HEK293 (cell line): ENCODE data around the gene CNGB1.
"Not testable (repeated sequence)": the region's sequence is repeated elsewhere in the genome, so short reads cannot be mapped to it uniquely, and the experiment has no call there.

Experiments used
- CTCF ChIA-PET: fragments of 350-600 bp; formaldehyde crosslinking; extraction: SDS; loops from one replicate; lab custom pipeline; 2021; ENCODE audit warnings: antibody characterized with exemption; lab: Yijun Ruan, JAX
- POLR2A ChIA-PET: fragments of 300-600 bp; formaldehyde crosslinking; extraction: SDS; loops from one replicate; lab custom pipeline; 2020; ENCODE audit warnings: antibody characterized with exemption, inconsistent platforms; lab: Yijun Ruan, JAX
- H3K27ac ChIP-seq: fragments of 200-500 bp; sonication (Bioruptor generic); 2 replicates; pipeline ENCODE4 v1.5.1; 2014; ENCODE audit warnings: low read depth, low read length, control low read depth, inconsistent platforms; ENCODE audit errors: extremely low read depth
- H3K36me3 ChIP-seq, 2 experiments: fragments of 200-500 bp in 1 of 2; sonication (Bioruptor generic) in 1 of 2; 1 replicate in 1 of 2; 2 replicates in 1 of 2; pipeline ENCODE4 v1.5.1; 2014 to 2017; ENCODE audit warnings: inconsistent platforms in 2 of 2, low read length in 2 of 2; ENCODE audit not compliant: control insufficient read depth in 2 of 2, insufficient read depth in 1 of 2
- H3K4me1 ChIP-seq: fragments of 200-500 bp; sonication (Bioruptor generic); 2 replicates; pipeline ENCODE4 v1.5.1; 2014; ENCODE audit warnings: mild to moderate bottlenecking, low read length, inconsistent platforms; ENCODE audit not compliant: control insufficient read depth, insufficient read depth
- H3K4me3 ChIP-seq: 2 replicates; pipeline ENCODE4 v1.5.1; 2011; ENCODE audit warnings: low read depth, mild to moderate bottlenecking, control low read depth, low read length, moderate library complexity
- H3K9me3 ChIP-seq: fragments of 200-500 bp; sonication (Bioruptor generic); 2 replicates; pipeline ENCODE4 v1.5.1; 2014; ENCODE audit warnings: low read depth, low read length, inconsistent platforms; ENCODE audit not compliant: control insufficient read depth, insufficient read depth
- MEIS1 ChIP-seq: sonication (generic); formaldehyde crosslinking; IDR thresholded peaks from 2 replicates; pipeline ENCODE4 v1.8.1; 2022; ENCODE audit warnings: missing genetic modification reagents, mild to moderate bottlenecking, borderline replicate concordance
- YY1 ChIP-seq: fragments of 450-650 bp; formaldehyde crosslinking; IDR thresholded peaks from 2 replicates; pipeline ENCODE4 v1.5.1; 2018; ENCODE audit warnings: missing biosample characterization, missing genetic modification characterization
- ZBTB8A ChIP-seq: fragments of 450-650 bp; formaldehyde crosslinking; IDR thresholded peaks from 2 replicates; pipeline ENCODE4 v1.5.1; 2016; ENCODE audit warnings: missing biosample characterization, missing genetic modification characterization
- ZNF366 ChIP-seq: fragments of 450-650 bp; formaldehyde crosslinking; conservative IDR thresholded peaks from 2 replicates; pipeline ENCODE4 v1.5.1; 2016; ENCODE audit warnings: missing biosample characterization, missing genetic modification characterization
- ZNF530 ChIP-seq: fragments of 450-650 bp; formaldehyde crosslinking; IDR thresholded peaks from 2 replicates; pipeline ENCODE4 v1.5.1; 2016; ENCODE audit warnings: low read depth, missing biosample characterization, missing genetic modification characterization
- ZNF560 ChIP-seq: fragments of 450-650 bp; formaldehyde crosslinking; IDR thresholded peaks from 2 replicates; pipeline ENCODE4 v1.5.1; 2017; ENCODE audit warnings: missing biosample characterization, missing genetic modification characterization, borderline replicate concordance
- ZNF629 ChIP-seq: fragments of 450-650 bp; formaldehyde crosslinking; IDR thresholded peaks from 2 replicates; pipeline ENCODE4 v1.5.1; 2017; ENCODE audit warnings: missing biosample characterization, missing genetic modification characterization
- ZNF654 ChIP-seq: fragments of 450-650 bp; formaldehyde crosslinking; IDR thresholded peaks from 2 replicates; pipeline ENCODE4 v1.5.1; 2016; ENCODE audit warnings: low read depth, missing biosample characterization, missing genetic modification characterization
- ZSCAN16 ChIP-seq: fragments of 450-650 bp; formaldehyde crosslinking; IDR thresholded peaks from 2 replicates; pipeline ENCODE4 v1.5.1; 2016; ENCODE audit warnings: missing biosample characterization, missing genetic modification characterization
- ZXDB ChIP-seq: fragments of 450-650 bp; formaldehyde crosslinking; IDR thresholded peaks from 2 replicates; pipeline ENCODE4 v1.5.1; 2016; ENCODE audit warnings: missing biosample characterization, missing genetic modification characterization
- TF ChIP-seq, protein P1 (sequence below): fragments of 450-650 bp; formaldehyde crosslinking; IDR thresholded peaks from 2 replicates; pipeline ENCODE4 v1.5.1; 2016; ENCODE audit warnings: missing biosample characterization, missing genetic modification characterization, borderline replicate concordance
- TF ChIP-seq, protein P2 (sequence below): fragments of 450-650 bp; formaldehyde crosslinking; IDR thresholded peaks from 2 replicates; pipeline ENCODE4 v1.5.1; 2017; ENCODE audit warnings: missing biosample characterization, missing genetic modification characterization
- TF ChIP-seq, protein P3 (sequence below): fragments of 450-650 bp; formaldehyde crosslinking; IDR thresholded peaks from 2 replicates; pipeline ENCODE4 v1.5.1; 2016; ENCODE audit warnings: missing biosample characterization, missing genetic modification characterization
- TF ChIP-seq, protein P4 (sequence below): fragments of 450-650 bp; formaldehyde crosslinking; IDR thresholded peaks from 2 replicates; pipeline ENCODE4 v1.5.1; 2016; ENCODE audit warnings: missing biosample characterization, missing genetic modification characterization
- TF ChIP-seq, protein P5 (sequence below): fragments of 450-650 bp; formaldehyde crosslinking; conservative IDR thresholded peaks from 2 replicates; pipeline ENCODE4 v1.5.1; 2016; ENCODE audit warnings: low read depth, missing biosample characterization, missing genetic modification characterization
- TF ChIP-seq, protein P6 (sequence below): fragments of 450-650 bp; formaldehyde crosslinking; conservative IDR thresholded peaks from 2 replicates; pipeline ENCODE4 v1.5.1; 2016; ENCODE audit warnings: low read depth, missing biosample characterization, missing genetic modification characterization

CNGB1 gene

DNA sequence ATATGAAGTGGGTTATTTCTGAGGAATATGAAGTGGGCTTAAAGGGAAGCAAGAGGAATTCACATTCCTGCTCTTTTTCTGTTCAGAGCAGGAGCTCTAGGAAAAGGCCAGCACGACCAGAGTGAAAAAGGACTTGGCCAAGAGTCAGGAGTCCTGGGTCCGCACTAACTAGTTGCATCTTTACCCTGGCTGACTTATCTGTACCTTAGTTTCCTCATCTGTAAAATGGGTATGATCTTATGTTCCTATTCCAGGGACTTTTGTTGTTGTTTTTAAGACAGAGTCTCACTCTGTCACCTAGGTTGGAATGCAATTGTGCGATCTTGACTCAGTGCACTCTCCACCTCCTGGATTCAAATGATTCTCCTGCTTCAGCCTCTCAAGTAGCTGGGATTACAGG is 52.5 kb downstream of the CNGB1 start (continued):
- TF ChIP-seq, protein P1, sequence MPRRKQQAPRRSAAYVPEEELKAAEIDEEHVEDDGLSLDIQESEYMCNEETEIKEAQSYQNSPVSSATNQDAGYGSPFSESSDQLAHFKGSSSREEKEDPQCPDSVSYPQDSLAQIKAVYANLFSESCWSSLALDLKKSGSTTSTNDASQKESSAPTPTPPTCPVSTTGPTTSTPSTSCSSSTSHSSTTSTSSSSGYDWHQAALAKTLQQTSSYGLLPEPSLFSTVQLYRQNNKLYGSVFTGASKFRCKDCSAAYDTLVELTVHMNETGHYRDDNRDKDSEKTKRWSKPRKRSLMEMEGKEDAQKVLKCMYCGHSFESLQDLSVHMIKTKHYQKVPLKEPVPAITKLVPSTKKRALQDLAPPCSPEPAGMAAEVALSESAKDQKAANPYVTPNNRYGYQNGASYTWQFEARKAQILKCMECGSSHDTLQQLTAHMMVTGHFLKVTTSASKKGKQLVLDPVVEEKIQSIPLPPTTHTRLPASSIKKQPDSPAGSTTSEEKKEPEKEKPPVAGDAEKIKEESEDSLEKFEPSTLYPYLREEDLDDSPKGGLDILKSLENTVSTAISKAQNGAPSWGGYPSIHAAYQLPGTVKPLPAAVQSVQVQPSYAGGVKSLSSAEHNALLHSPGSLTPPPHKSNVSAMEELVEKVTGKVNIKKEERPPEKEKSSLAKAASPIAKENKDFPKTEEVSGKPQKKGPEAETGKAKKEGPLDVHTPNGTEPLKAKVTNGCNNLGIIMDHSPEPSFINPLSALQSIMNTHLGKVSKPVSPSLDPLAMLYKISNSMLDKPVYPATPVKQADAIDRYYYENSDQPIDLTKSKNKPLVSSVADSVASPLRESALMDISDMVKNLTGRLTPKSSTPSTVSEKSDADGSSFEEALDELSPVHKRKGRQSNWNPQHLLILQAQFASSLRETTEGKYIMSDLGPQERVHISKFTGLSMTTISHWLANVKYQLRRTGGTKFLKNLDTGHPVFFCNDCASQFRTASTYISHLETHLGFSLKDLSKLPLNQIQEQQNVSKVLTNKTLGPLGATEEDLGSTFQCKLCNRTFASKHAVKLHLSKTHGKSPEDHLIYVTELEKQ (tag by site-specific recombination) = no peak
- TF ChIP-seq ZXDB (tag by site-specific recombination) = no peak
- no peak for TF ChIP-seq MEIS1 (CRISPR knock-in tag)
- TF ChIP-seq, protein P2, sequence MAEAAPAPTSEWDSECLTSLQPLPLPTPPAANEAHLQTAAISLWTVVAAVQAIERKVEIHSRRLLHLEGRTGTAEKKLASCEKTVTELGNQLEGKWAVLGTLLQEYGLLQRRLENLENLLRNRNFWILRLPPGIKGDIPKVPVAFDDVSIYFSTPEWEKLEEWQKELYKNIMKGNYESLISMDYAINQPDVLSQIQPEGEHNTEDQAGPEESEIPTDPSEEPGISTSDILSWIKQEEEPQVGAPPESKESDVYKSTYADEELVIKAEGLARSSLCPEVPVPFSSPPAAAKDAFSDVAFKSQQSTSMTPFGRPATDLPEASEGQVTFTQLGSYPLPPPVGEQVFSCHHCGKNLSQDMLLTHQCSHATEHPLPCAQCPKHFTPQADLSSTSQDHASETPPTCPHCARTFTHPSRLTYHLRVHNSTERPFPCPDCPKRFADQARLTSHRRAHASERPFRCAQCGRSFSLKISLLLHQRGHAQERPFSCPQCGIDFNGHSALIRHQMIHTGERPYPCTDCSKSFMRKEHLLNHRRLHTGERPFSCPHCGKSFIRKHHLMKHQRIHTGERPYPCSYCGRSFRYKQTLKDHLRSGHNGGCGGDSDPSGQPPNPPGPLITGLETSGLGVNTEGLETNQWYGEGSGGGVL (tag by site-specific recombination) = no peak
- no peak for TF ChIP-seq YY1 (tag by site-specific recombination)
- TF ChIP-seq, protein P3, sequence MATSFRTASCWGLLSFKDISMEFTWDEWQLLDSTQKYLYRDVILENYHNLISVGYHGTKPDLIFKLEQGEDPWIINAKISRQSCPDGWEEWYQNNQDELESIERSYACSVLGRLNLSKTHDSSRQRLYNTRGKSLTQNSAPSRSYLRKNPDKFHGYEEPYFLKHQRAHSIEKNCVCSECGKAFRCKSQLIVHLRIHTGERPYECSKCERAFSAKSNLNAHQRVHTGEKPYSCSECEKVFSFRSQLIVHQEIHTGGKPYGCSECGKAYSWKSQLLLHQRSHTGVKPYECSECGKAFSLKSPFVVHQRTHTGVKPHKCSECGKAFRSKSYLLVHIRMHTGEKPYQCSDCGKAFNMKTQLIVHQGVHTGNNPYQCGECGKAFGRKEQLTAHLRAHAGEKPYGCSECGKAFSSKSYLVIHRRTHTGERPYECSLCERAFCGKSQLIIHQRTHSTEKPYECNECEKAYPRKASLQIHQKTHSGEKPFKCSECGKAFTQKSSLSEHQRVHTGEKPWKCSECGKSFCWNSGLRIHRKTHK = no peak
- TF ChIP-seq ZSCAN16 (tag by site-specific recombination) = no peak

DNA sequence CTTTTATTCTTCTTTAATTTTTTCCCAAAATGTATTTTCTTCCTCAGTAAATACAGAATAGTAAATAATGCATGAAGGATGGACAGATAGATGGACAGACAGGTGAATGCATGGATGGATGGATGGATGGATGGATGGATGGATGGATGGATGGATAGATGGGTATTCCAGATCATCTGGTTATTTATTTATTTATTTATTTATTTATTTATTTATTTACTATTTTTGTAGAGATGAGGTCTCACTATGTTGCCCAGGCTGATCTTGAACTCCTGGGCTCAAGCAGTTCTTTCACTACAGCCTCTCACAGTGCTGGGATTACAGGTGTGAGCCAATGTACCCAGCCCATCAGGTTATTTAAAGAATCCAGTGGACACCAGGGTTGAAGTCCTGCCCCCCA is 53.0 kb downstream of the CNGB1 start:
- POLR2A ChIA-PET, H3K4me3 ChIP-seq, CTCF ChIA-PET, H3K27ac ChIP-seq, H3K36me3 ChIP-seq, H3K9me3 ChIP-seq, H3K4me1 ChIP-seq: not testable (repeated sequence)
- TF ChIP-seq ZNF530 (tag by site-specific recombination) (0 out of 2 replicates have a peak, but pooled peaks have one; percentile 34), ZNF560 (tag by site-specific recombination) (peak; percentile 74; the same call in 1 of the 2 replicates), ZBTB8A (tag by site-specific recombination) (peak; percentile 65; the same call in 1 of the 2 replicates), ZNF654 (tag by site-specific recombination) (peak; percentile 23; the same call in 1 of the 2 replicates), ZNF629 (tag by site-specific recombination) (0 out of 2 replicates have a peak, but pooled peaks have one; percentile 25), ZNF366 (tag by site-specific recombination) (peak; percentile 49)
- TF ChIP-seq, protein P4, sequence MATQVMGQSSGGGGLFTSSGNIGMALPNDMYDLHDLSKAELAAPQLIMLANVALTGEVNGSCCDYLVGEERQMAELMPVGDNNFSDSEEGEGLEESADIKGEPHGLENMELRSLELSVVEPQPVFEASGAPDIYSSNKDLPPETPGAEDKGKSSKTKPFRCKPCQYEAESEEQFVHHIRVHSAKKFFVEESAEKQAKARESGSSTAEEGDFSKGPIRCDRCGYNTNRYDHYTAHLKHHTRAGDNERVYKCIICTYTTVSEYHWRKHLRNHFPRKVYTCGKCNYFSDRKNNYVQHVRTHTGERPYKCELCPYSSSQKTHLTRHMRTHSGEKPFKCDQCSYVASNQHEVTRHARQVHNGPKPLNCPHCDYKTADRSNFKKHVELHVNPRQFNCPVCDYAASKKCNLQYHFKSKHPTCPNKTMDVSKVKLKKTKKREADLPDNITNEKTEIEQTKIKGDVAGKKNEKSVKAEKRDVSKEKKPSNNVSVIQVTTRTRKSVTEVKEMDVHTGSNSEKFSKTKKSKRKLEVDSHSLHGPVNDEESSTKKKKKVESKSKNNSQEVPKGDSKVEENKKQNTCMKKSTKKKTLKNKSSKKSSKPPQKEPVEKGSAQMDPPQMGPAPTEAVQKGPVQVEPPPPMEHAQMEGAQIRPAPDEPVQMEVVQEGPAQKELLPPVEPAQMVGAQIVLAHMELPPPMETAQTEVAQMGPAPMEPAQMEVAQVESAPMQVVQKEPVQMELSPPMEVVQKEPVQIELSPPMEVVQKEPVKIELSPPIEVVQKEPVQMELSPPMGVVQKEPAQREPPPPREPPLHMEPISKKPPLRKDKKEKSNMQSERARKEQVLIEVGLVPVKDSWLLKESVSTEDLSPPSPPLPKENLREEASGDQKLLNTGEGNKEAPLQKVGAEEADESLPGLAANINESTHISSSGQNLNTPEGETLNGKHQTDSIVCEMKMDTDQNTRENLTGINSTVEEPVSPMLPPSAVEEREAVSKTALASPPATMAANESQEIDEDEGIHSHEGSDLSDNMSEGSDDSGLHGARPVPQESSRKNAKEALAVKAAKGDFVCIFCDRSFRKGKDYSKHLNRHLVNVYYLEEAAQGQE (tag by site-specific recombination) = peak; percentile 60; the same call in 1 of the 2 replicates
- TF ChIP-seq, protein P5, sequence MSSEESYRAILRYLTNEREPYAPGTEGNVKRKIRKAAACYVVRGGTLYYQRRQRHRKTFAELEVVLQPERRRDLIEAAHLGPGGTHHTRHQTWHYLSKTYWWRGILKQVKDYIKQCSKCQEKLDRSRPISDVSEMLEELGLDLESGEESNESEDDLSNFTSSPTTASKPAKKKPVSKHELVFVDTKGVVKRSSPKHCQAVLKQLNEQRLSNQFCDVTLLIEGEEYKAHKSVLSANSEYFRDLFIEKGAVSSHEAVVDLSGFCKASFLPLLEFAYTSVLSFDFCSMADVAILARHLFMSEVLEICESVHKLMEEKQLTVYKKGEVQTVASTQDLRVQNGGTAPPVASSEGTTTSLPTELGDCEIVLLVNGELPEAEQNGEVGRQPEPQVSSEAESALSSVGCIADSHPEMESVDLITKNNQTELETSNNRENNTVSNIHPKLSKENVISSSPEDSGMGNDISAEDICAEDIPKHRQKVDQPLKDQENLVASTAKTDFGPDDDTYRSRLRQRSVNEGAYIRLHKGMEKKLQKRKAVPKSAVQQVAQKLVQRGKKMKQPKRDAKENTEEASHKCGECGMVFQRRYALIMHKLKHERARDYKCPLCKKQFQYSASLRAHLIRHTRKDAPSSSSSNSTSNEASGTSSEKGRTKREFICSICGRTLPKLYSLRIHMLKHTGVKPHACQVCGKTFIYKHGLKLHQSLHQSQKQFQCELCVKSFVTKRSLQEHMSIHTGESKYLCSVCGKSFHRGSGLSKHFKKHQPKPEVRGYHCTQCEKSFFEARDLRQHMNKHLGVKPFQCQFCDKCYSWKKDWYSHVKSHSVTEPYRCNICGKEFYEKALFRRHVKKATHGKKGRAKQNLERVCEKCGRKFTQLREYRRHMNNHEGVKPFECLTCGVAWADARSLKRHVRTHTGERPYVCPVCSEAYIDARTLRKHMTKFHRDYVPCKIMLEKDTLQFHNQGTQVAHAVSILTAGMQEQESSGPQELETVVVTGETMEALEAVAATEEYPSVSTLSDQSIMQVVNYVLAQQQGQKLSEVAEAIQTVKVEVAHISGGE = peak; percentile 71
- TF ChIP-seq, protein P6, sequence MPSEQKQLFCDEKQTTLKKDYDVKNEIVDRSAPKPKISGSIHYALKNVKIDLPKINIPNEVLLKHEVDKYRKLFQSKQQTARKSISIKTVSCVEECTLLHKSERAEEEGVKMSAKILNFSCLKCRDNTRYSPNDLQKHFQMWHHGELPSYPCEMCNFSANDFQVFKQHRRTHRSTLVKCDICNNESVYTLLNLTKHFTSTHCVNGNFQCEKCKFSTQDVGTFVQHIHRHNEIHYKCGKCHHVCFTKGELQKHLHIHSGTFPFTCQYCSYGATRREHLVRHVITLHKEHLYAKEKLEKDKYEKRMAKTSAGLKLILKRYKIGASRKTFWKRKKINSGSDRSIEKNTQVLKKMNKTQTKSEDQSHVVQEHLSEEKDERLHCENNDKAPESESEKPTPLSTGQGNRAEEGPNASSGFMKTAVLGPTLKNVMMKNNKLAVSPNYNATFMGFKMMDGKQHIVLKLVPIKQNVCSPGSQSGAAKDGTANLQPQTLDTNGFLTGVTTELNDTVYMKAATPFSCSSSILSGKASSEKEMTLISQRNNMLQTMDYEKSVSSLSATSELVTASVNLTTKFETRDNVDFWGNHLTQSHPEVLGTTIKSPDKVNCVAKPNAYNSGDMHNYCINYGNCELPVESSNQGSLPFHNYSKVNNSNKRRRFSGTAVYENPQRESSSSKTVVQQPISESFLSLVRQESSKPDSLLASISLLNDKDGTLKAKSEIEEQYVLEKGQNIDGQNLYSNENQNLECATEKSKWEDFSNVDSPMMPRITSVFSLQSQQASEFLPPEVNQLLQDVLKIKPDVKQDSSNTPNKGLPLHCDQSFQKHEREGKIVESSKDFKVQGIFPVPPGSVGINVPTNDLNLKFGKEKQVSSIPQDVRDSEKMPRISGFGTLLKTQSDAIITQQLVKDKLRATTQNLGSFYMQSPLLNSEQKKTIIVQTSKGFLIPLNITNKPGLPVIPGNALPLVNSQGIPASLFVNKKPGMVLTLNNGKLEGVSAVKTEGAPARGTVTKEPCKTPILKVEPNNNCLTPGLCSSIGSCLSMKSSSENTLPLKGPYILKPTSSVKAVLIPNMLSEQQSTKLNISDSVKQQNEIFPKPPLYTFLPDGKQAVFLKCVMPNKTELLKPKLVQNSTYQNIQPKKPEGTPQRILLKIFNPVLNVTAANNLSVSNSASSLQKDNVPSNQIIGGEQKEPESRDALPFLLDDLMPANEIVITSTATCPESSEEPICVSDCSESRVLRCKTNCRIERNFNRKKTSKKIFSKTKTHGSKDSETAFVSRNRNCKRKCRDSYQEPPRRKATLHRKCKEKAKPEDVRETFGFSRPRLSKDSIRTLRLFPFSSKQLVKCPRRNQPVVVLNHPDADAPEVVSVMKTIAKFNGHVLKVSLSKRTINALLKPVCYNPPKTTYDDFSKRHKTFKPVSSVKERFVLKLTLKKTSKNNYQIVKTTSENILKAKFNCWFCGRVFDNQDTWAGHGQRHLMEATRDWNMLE (tag by site-specific recombination) = peak; percentile 82
